ENCODE results near the gene SSC5D.
"Not testable (repeated sequence)": the region's sequence is repeated elsewhere in the genome, so short reads cannot be mapped to it uniquely, and the experiment has no call there.

The SSC5D gene

DNA sequence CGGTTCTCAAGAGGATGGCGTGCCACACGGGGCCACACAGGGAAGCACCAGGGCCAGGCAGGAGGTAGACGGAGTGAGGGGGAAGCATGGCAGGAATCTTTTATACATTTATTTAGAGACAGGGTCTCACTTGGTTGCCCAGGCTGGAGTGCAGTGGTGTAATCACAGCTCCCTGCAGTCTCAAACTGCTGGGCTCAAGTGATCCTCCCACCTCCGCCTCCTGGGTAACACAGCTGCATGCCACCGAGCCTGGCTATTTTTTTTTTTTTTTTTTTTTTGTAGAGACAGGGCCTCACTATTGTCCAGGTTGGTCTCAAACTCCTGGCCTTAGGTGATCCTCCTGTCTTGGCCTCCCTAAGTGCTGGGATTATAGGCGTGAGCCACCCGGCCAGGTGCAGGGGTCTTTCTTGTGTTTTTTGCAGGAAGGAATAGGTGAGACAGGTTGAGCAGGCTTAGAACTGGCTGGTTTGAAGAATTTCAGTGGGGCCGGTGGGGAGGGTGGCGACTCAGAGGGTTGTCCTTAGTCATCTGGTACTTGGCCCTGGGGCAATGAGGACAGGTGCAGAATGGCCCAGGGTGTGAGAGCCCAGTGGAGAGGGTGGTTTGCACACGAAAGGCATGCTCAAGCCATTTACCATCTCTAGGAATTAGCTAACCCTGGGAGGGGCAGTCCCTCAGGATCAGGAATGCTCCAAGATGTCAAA lies 7.6 kb downstream of the SSC5D start:
- no peak for DNase-seq
- no peaks in the 10 kb centered on the region for H3K36me3 ChIP-seq
- H3K27me3 ChIP-seq: no peaks in the 10 kb centered on the region

DNA sequence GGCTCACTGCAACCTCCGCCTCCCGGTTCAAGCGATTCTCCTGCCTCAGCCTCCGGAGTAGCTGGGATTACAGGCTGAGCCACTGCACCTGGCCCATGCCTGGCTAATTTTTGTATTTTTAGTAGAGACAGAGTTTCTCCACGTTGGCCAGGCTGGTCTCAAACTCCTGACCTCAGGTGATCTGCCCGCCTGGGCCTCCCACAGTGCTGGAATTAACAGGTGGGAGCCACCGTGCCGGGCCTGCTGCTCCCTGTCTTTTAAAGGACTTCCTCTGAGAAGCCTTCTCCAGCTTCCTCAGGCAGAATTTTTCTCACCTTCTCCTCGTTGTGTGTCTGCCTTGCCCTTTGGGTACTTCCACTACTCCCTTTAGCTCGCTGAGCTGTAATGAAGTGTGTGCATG lies 8.6 kb downstream of the SSC5D start:
- H3K4me1 ChIP-seq; H3K36me3 ChIP-seq; H3K27me3 ChIP-seq; H3K4me3 ChIP-seq (ENCODE audit: low read depth, low read length); DNase-seq; H3K9me3 ChIP-seq: not testable (repeated sequence)

More for the DNA sequence above, 7.6 kb downstream of the SSC5D start:
- Histone ChIP-seq H3K4me3 (ENCODE audit: low read depth, low read length) (no peak overlapping the region), H3K9me3 (no peaks in the 10 kb centered on the region), H3K4me1 (no peaks in the 10 kb centered on the region)
- TF ChIP-seq, protein P1, sequence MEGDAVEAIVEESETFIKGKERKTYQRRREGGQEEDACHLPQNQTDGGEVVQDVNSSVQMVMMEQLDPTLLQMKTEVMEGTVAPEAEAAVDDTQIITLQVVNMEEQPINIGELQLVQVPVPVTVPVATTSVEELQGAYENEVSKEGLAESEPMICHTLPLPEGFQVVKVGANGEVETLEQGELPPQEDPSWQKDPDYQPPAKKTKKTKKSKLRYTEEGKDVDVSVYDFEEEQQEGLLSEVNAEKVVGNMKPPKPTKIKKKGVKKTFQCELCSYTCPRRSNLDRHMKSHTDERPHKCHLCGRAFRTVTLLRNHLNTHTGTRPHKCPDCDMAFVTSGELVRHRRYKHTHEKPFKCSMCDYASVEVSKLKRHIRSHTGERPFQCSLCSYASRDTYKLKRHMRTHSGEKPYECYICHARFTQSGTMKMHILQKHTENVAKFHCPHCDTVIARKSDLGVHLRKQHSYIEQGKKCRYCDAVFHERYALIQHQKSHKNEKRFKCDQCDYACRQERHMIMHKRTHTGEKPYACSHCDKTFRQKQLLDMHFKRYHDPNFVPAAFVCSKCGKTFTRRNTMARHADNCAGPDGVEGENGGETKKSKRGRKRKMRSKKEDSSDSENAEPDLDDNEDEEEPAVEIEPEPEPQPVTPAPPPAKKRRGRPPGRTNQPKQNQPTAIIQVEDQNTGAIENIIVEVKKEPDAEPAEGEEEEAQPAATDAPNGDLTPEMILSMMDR (IDR thresholded peaks at IDR 0.05; ENCODE audit: low read depth, low read length): no peak

DNA sequence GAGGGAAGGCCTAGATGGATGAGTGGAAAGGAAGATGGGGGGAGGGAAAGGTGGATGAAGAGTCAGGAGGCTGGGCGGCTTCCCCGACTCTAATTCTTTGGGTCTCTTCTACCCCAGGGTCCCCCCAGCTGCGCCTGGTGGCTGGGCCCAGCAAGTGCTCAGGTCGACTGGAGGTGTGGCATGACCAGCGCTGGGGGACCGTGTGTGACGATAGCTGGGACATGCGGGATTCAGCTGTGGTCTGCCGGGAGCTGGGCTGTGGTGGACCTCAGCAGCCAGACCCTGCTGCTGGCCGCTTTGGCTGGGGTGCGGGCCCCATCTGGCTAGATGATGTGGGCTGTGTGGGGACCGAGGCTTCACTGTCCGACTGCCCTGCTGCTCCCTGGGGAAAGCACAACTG lies 9.5 kb downstream of the SSC5D start:
- no peak for DNase-seq
- Histone ChIP-seq H3K27me3 (no peaks in the 10 kb centered on the region), H3K4me1 (no peaks in the 10 kb centered on the region), H3K4me3 (ENCODE audit: low read depth, low read length) (no peak overlapping the region), H3K9me3 (no peaks in the 10 kb centered on the region), H3K36me3 (no peaks in the 10 kb centered on the region)
- TF ChIP-seq, protein P1 (IDR thresholded peaks at IDR 0.05; ENCODE audit: low read depth, low read length): no peak

DNA sequence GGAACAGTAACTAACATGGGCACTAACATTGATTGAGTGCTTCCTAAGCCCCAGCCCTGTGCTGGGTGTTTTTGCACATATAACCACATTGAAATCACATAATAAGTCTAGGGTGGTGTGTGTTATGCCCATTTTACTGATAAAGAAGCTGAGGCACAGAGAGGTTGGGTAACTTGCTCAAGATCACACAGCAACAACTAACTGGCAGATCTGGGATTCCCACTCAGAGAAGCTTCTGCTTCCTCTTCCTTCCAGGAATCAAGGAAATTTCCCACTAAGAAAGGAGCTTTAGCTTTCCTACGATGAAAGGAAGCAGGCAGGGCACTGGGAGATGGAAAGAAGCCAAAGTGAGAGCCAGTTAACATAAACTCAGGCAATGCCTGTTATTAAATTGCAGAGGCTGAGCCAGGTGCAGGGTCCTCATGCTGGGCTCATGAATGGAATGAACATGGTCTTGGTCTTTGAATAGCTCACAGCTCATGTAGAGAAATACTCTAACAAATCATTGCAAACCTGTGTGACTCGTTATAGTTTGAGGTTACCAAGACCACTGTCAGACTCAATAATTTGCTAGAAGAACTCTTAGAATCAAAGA lies 10.1 kb downstream of the SSC5D start:
- Histone ChIP-seq H3K4me3 (ENCODE audit: low read depth, low read length) (no peak overlapping the region), H3K36me3 (no peaks in the 10 kb centered on the region), H3K9me3 (peaks cover 2% of the 10 kb centered on the region), H3K4me1 (no peaks in the 10 kb centered on the region), H3K27me3 (no peaks in the 10 kb centered on the region)
- DNase-seq: no peak
- TF ChIP-seq, protein P1 (IDR thresholded peaks at IDR 0.05; ENCODE audit: low read depth, low read length): no peak

DNA sequence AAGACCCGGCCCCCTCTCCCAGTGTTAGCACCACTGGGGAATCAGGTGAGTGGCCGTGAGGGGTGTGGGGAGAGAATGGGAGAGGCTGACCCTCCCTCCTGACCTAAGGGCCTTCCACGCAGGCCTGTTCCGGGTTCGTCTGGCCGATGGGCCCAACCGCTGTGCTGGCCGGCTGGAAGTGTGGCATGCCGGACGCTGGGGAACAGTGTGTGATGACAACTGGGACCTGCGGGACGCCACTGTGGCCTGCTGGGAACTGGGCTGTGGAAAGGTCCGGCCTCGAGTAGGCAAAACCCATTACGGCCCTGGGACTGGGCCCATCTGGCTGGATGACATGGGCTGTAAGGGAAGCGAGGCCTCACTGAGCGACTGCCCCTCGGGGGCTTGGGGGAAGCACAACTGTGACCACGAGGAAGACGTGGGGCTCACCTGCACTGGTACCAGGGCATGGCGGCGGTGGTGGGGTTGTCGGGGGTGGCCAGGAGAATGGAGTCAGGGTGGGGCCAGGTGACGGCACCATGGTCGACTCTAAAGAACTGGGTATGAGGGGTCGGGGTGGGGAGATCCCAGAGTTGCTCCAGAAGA lies 12.2 kb downstream of the SSC5D start:
- no peak for DNase-seq
- H3K27me3 ChIP-seq: no peaks in the 10 kb centered on the region
- no peaks in the 10 kb centered on the region for H3K4me1 ChIP-seq
- no peak overlapping the region for H3K4me3 ChIP-seq (ENCODE audit: low read depth, low read length)
- TF ChIP-seq, protein P1 (IDR thresholded peaks at IDR 0.05; ENCODE audit: low read depth, low read length): no peak
- no peaks in the 10 kb centered on the region for H3K36me3 ChIP-seq
- peaks cover 4% of the 10 kb centered on the region for H3K9me3 ChIP-seq

DNA sequence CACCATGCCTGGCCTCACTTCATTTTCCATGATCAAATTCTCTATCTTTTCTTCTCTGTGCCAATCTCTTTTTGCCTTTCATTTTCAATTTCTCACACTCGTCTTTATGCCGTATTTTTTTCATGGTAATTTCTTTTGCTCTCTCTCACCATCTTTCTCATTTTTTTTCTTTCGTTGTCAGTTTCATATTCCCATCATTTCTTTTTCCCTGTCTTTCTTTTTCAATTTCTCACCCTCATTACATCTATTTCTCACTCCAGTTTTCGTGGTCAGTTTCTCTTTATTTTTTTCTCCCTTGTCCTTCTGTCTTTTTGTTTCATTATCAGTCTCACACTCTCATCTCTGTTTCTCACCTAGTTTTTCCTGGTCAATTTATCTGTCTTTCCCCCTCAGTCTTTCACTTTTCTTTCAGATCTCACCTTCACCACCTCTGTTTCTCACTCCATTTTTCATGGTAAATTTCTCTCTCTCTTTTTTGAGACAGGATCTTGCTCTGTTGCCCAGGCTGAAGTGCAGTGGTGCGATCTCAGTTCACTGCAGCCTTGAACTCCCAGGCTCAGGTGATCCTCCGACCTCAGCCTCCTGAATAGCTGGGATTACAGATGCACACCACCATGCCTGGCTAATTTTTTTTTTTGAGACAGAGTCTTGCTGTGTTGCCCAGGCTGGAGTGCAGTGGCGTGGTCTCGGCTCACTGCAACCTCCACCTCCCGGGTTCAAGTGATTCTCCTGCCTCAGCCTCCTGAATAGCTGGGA lies 14.1 kb downstream of the SSC5D start:
- Histone ChIP-seq H3K4me1 (no peaks in the 10 kb centered on the region), H3K9me3 (peaks cover 4% of the 10 kb centered on the region), H3K27me3 (no peaks in the 10 kb centered on the region), H3K4me3 (ENCODE audit: low read depth, low read length) (no peak overlapping the region), H3K36me3 (no peaks in the 10 kb centered on the region)
- TF ChIP-seq, protein P1 (IDR thresholded peaks at IDR 0.05; ENCODE audit: low read depth, low read length): no peak
- DNase-seq: no peak
